AG09319 (cell line): ENCODE measurements around the gene FGD6.

Experiments
- DNase-seq: peaks from one replicate; pipeline ENCODE4 v3.0.0-alpha.2; 2010; ENCODE audit warnings: low read depth; ENCODE audit errors: extremely low read depth
- CTCF ChIP-seq: IDR thresholded peaks from 2 replicates; pipeline ENCODE4 v1.5.1; 2011; ENCODE audit warnings: low read depth, mild to moderate bottlenecking, inconsistent platforms, low read length, moderate library complexity

Gene FGD6

GRCh38 chr12:95230313-95230712 lies 13.0 kb upstream of the FGD6 start:
- no peak for TF ChIP-seq CTCF
- DNase-seq, result no peak

- DNase-seq, result no peak
- TF ChIP-seq CTCF, result no peak
Measured at GRCh38 chr12:95229636-95230035, 12.4 kb upstream of the FGD6 start.

GRCh38 chr12:95228617-95229016 lies 11.3 kb upstream of the FGD6 start:
- TF ChIP-seq CTCF, result no peak

GRCh38 chr12:95227818-95228356 lies 10.6 kb upstream of the FGD6 start:
- no peak for DNase-seq
- no peak for TF ChIP-seq CTCF

More at GRCh38 chr12:95228617-95229016, 11.3 kb upstream of the FGD6 start:
- no peak for DNase-seq

- no peak for DNase-seq
- no peak for TF ChIP-seq CTCF
Measured at GRCh38 chr12:95225645-95226212, 8.5 kb upstream of the FGD6 start.

- no peak for TF ChIP-seq CTCF
- DNase-seq, result no peak
Measured at GRCh38 chr12:95224202-95225170, 7.2 kb upstream of the FGD6 start.

GRCh38 chr12:95220726-95221125 lies 3.5 kb upstream of the FGD6 start:
- DNase-seq, result no peak
- TF ChIP-seq CTCF, result no peak
